ENCODE results near the gene SLC35F3. TPM values are rescaled to one million over a fixed set of nuclear protein-coding genes. Genes with fewer than 3 reads are reported as not detected.
A peak's percentile ranks its signal among the peaks of the same experiment; 100 is the strongest.

The SLC35F3 gene
- total RNA-seq, 1 donor from 2014 or later = 0.57 TPM

GRCh38 chr1:234229581-234230387 is 325.3 kb downstream of the SLC35F3 start:
- Mint-ChIP-seq H3K4me1 (ENCODE audit: low read depth, unreplicated experiment) (peaks cover 5% of the 10 kb centered on the region), H3K36me3 (ENCODE audit: low read depth, unreplicated experiment) (no peaks in the 10 kb centered on the region), H3K27ac (ENCODE audit: unreplicated experiment) (no peak overlapping the region), H3K27me3 (ENCODE audit: low read depth, unreplicated experiment) (peaks cover 31% of the 10 kb centered on the region), H3K9me3 (ENCODE audit: unreplicated experiment) (peaks cover 2% of the 10 kb centered on the region), H3K4me3 (ENCODE audit: unreplicated experiment) (no peak overlapping the region)
- Histone ChIP-seq H3K9ac (ENCODE audit: low read length) (no peak overlapping the region), H3K4me2 (ENCODE audit: low read length) (peak overlapping the region; percentile 58), H2AFZ (ENCODE audit: low read depth, low read length) (no peak overlapping the region), H3K4me3 (ENCODE audit: insufficient read depth, low read depth, low read length) (no peak overlapping the region), H3K27ac (ENCODE audit: low read depth, low read length) (no peak overlapping the region), H3K27me3 (ENCODE audit: insufficient read depth, low read length) (no peaks in the 10 kb centered on the region), H3K9me3 (ENCODE audit: insufficient read depth, low read depth, low read length) (no peaks in the 10 kb centered on the region), H3K4me1 (ENCODE audit: insufficient read depth, low read length) (no peaks in the 10 kb centered on the region), H3K36me3 (ENCODE audit: insufficient read depth, low read length) (no peaks in the 10 kb centered on the region), H3K79me2 (ENCODE audit: insufficient read depth, low read length) (no peaks in the 10 kb centered on the region), H4K20me1 (ENCODE audit: insufficient read depth, low read length) (no peaks in the 10 kb centered on the region)
- FAIRE-seq (no peak), DNase-seq (ENCODE audit: low read depth) (no peak)
- TF ChIP-seq CTCF (IDR thresholded peaks at IDR 0.05; ENCODE audit: insufficient read depth, low read depth, low read length) (no peak), EZH2 (IDR thresholded peaks at IDR 0.05; ENCODE audit: insufficient read depth, low read length) (no peak)

GRCh38 chr1:234230414-234230862 is 326.0 kb downstream of the SLC35F3 start:
- Histone ChIP-seq H3K9me3 (ENCODE audit: insufficient read depth, low read depth, low read length) (no peaks in the 10 kb centered on the region), H3K9ac (ENCODE audit: low read length) (no peak overlapping the region), H3K27ac (ENCODE audit: low read depth, low read length) (no peak overlapping the region), H4K20me1 (ENCODE audit: insufficient read depth, low read length) (no peaks in the 10 kb centered on the region), H3K4me3 (ENCODE audit: insufficient read depth, low read depth, low read length) (no peak overlapping the region), H3K36me3 (ENCODE audit: insufficient read depth, low read length) (no peaks in the 10 kb centered on the region), H2AFZ (ENCODE audit: low read depth, low read length) (no peak overlapping the region), H3K4me2 (ENCODE audit: low read length) (peak overlapping the region; percentile 58), H3K4me1 (ENCODE audit: insufficient read depth, low read length) (no peaks in the 10 kb centered on the region), H3K79me2 (ENCODE audit: insufficient read depth, low read length) (no peaks in the 10 kb centered on the region), H3K27me3 (ENCODE audit: insufficient read depth, low read length) (no peaks in the 10 kb centered on the region)
- Mint-ChIP-seq H3K9me3 (ENCODE audit: unreplicated experiment) (peaks cover 2% of the 10 kb centered on the region), H3K27ac (ENCODE audit: unreplicated experiment) (no peak overlapping the region), H3K4me3 (ENCODE audit: unreplicated experiment) (no peak overlapping the region), H3K4me1 (ENCODE audit: low read depth, unreplicated experiment) (peaks cover 5% of the 10 kb centered on the region), H3K36me3 (ENCODE audit: low read depth, unreplicated experiment) (no peaks in the 10 kb centered on the region), H3K27me3 (ENCODE audit: low read depth, unreplicated experiment) (peaks cover 37% of the 10 kb centered on the region)
- DNase-seq (ENCODE audit: low read depth) = peak; percentile 49
- FAIRE-seq = no peak
- TF ChIP-seq EZH2 (IDR thresholded peaks at IDR 0.05; ENCODE audit: insufficient read depth, low read length) = no peak
- TF ChIP-seq CTCF (IDR thresholded peaks at IDR 0.05; ENCODE audit: insufficient read depth, low read depth, low read length) = no peak

Measured in astrocyte (in vitro differentiated cells and primary cell).